GM23338 (cell line): ENCODE results near the gene FGF21. TPM values are rescaled to one million over a fixed set of nuclear protein-coding genes. Genes with fewer than 3 reads are reported as not detected.

ENCODE experiments used
- ATAC-seq: fragments of 200-7000 bp; cut with Tn5 transposase; 3 replicates; pipeline ENCODE4 v1.9.1; 2020
- DNase-seq: peaks from one replicate; pipeline ENCODE4 v3.0.0-alpha.2; 2015; ENCODE audit warnings: low spot score
- H2AFZ ChIP-seq: fragments of 200-600 bp; sonication (generic); 2 replicates; pipeline ENCODE4 v1.8.0; 2016; ENCODE audit warnings: antibody characterized with exemption, mild to moderate bottlenecking, moderate library complexity
- H3F3A ChIP-seq: fragments of 200-600 bp; sonication (generic); replicated peaks from 2 replicates; pipeline ENCODE4 v1.8.0; 2017; ENCODE audit warnings: antibody characterized with exemption, mixed run types, low read depth
- H3K27ac ChIP-seq: fragments of 200-600 bp; sonication (generic); 2 replicates; pipeline ENCODE4 v1.6.1; 2016; ENCODE audit warnings: low read depth
- H3K27me3 ChIP-seq: fragments of 200-600 bp; sonication (generic); 2 replicates; pipeline ENCODE4 v1.8.0; 2016; ENCODE audit warnings: mild to moderate bottlenecking, mixed run types, moderate library complexity; ENCODE audit not compliant: insufficient read depth
- H3K36me3 ChIP-seq: fragments of 200-600 bp; sonication (generic); 2 replicates; pipeline ENCODE4 v1.8.0; 2016; ENCODE audit warnings: mild to moderate bottlenecking; ENCODE audit not compliant: insufficient read depth
- H3K4me1 ChIP-seq: fragments of 200-600 bp; sonication (generic); 2 replicates; pipeline ENCODE4 v1.8.0; 2016; ENCODE audit warnings: mild to moderate bottlenecking, moderate library complexity; ENCODE audit not compliant: insufficient read depth
- H3K4me2 ChIP-seq: fragments of 200-600 bp; sonication (generic); 2 replicates; pipeline ENCODE4 v1.7.1; 2017; ENCODE audit warnings: mixed run types
- H3K4me3 ChIP-seq: fragments of 200-600 bp; sonication (generic); 2 replicates; pipeline ENCODE4 v1.6.1; 2016; ENCODE audit warnings: mixed run types
- H3K79me2 ChIP-seq: fragments of 200-600 bp; sonication (generic); replicated peaks from 2 replicates; pipeline ENCODE4 v1.8.0; 2017; ENCODE audit warnings: mild to moderate bottlenecking; ENCODE audit not compliant: insufficient read depth
- H3K9me2 ChIP-seq: fragments of 200-600 bp; sonication (generic); 2 replicates; pipeline ENCODE4 v1.8.0; 2017; ENCODE audit not compliant: insufficient read depth
- H4K20me1 ChIP-seq: fragments of 200-600 bp; sonication (generic); replicated peaks from 2 replicates; pipeline ENCODE4 v1.8.0; 2017; ENCODE audit warnings: mild to moderate bottlenecking; ENCODE audit not compliant: insufficient read depth
- H3K27ac Mint-ChIP-seq: 2 replicates; pipeline ENCODE4 v1.8.0; 2020; ENCODE audit warnings: inconsistent platforms, mild to moderate bottlenecking, moderate library complexity, mixed read lengths
- H3K27me3 Mint-ChIP-seq: 3 replicates; pipeline ENCODE4 v1.8.0; 2022; ENCODE audit warnings: low read depth, mild to moderate bottlenecking, moderate library complexity, mixed read lengths, inconsistent platforms; ENCODE audit not compliant: insufficient read depth, poor library complexity
- H3K36me3 Mint-ChIP-seq: 3 replicates; pipeline ENCODE4 v1.8.0; 2021; ENCODE audit warnings: low read depth, mild to moderate bottlenecking, inconsistent platforms, moderate library complexity, mixed read lengths
- H3K4me1 Mint-ChIP-seq: 3 replicates; pipeline ENCODE4 v1.8.0; 2020; ENCODE audit warnings: mild to moderate bottlenecking, inconsistent platforms, mixed read lengths
- H3K4me3 Mint-ChIP-seq: 3 replicates; pipeline ENCODE4 v1.8.0; 2021; ENCODE audit warnings: moderate library complexity, mild to moderate bottlenecking, inconsistent platforms, mixed read lengths
- H3K9me3 Mint-ChIP-seq: 3 replicates; pipeline ENCODE4 v1.8.0; 2020; ENCODE audit warnings: moderate library complexity, mild to moderate bottlenecking, inconsistent platforms, mixed read lengths
- CREB1 ChIP-seq: fragments of 250-450 bp; sonication (Bioruptor Pico); IDR thresholded peaks from 2 replicates; pipeline ENCODE4 v1.5.0; 2020; ENCODE audit warnings: low read depth, mild to moderate bottlenecking, moderate library complexity
- EZH2 ChIP-seq: fragments of 200-600 bp; sonication (generic); IDR thresholded peaks from one replicate; pipeline ENCODE4 v1.8.0; 2017; ENCODE audit warnings: antibody characterized with exemption, mild to moderate bottlenecking, low read depth; ENCODE audit not compliant: unreplicated experiment
- JUNB ChIP-seq: IDR thresholded peaks from one replicate; pipeline ENCODE4 v1.6.1; 2016; ENCODE audit warnings: antibody characterized with exemption; ENCODE audit not compliant: unreplicated experiment
- NANOG ChIP-seq: IDR thresholded peaks from 2 replicates; pipeline ENCODE4 v1.6.1; 2016; ENCODE audit warnings: antibody characterized with exemption, borderline replicate concordance
- POLR2AphosphoS5 ChIP-seq: IDR thresholded peaks from 2 replicates; pipeline ENCODE4 v1.6.1; 2016; ENCODE audit warnings: antibody characterized with exemption, low read depth
- STAT1 ChIP-seq: IDR thresholded peaks from one replicate; pipeline ENCODE4 v1.6.1; 2016; ENCODE audit warnings: antibody characterized with exemption; ENCODE audit not compliant: unreplicated experiment
- ZNF331 ChIP-seq: fragments of 250-450 bp; sonication (Bioruptor Pico); IDR thresholded peaks from 2 replicates; pipeline ENCODE4 v1.5.0; 2020; ENCODE audit warnings: low read depth, mild to moderate bottlenecking, moderate library complexity
- polyA plus RNA-seq: library from polyadenylated mRNA; unstranded; fragments of >200 nt; fragmentation: Nextera tagmentation; extraction: Ambion mirVana; gene quantifications from 2 replicates; pipeline ENCODE4 v1.2.1, GENCODE V29; 2016
- total RNA-seq: library from RNA; depleted of rRNA; stranded (reverse); fragments of >200 nt; shearing (Covaris generic); gene quantifications from 2 replicates; pipeline ENCODE4 v1.2.3, GENCODE V29; 2014
- TF ChIP-seq, protein P1 (sequence below), 2 experiments: fragments of 200-600 bp in 1 of 2; sonication (generic) in 1 of 2; conservative IDR thresholded peaks; 2 replicates each; pipeline versions ENCODE4 v1.5.1 to v1.6.1; 2016 to 2017; ENCODE audit warnings: antibody characterized with exemption in 2 of 2, low read depth in 2 of 2, mild to moderate bottlenecking in 2 of 2, moderate library complexity in 1 of 2
- TF ChIP-seq, protein P2 (sequence below): IDR thresholded peaks from 2 replicates; pipeline ENCODE4 v1.6.1; 2016; ENCODE audit warnings: antibody characterized with exemption
- TF ChIP-seq, protein P3 (sequence below): fragments of 250-450 bp; sonication (Bioruptor Pico); IDR thresholded peaks from 2 replicates; pipeline ENCODE4 v1.5.0; 2020; ENCODE audit warnings: mild to moderate bottlenecking, moderate library complexity

FGF21 gene
- total and polyA plus RNA-seq, 2 experiments from 2014 or later, result 0.78 to 1.3 TPM

DNA sequence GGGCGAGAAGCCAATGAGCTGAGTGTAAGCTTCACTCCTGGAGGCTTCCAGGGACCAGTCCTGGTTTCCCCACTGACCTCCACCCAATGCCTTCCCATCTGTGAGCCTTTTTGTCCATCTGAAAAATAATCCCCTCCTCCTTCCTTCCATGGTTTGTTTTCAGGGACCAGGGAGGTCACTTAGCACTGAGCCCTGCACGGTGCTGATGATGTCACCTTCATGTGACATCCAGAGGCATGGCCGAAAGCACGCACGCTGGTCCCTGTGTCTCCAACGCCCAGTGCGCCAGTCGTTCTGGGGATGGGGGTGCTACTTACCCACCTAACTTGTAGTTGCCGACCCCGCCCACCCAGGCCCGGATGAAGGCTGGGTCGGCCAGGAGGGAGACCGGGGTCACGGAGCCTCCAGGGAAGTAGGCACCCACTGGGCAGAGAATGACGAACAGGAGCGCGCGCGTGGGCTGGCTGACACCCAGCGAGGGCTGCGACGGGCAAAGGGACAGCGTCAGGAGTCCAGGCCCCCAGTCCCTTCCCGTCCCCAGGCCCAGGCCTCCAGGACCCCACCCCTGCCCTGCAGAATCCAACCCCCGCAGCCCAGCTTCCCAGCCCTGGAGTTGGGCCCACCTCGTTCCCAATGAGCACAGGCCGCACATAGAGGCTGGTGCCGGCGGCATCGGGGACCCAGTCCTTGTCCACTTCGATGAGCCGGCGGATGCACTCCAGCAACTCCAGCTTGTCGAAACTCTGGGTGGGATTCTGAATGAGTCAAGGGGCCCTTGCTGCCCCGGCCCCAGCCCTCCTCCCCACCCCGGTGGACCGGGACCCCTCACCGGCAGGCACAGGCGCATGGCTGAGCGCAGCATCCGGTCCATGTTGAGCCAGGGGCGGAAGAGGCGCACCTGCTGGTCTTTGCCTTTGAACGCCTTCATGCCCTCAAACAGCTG, 44.3 kb downstream of the FGF21 start:
- H2AFZ ChIP-seq, result no peak overlapping the region
- Mint-ChIP-seq H3K27me3 (peaks cover 14% of the 10 kb centered on the region), H3K27ac (peak overlapping the region; percentile 90), H3K4me1 (peaks cover 20% of the 10 kb centered on the region; the same call in 2 of the 3 replicates), H3K36me3 (no peaks in the 10 kb centered on the region; the same call in 2 of the 3 replicates), H3K4me3 (no peak overlapping the region; the same call in 2 of the 3 replicates), H3K9me3 (no peaks in the 10 kb centered on the region)
- peak overlapping the region; percentile 39; the same call in 1 of the 2 replicates for H3K27ac ChIP-seq
- H3K9me2 ChIP-seq, result no peaks in the 10 kb centered on the region
- H3K4me2 ChIP-seq, result peak overlapping the region; percentile 49; the same call in 1 of the 2 replicates
- no peaks in the 10 kb centered on the region for H4K20me1 ChIP-seq
- no peak overlapping the region for H3K4me3 ChIP-seq
- TF ChIP-seq POLR2AphosphoS5 (no peak), JUNB (no peak), ZNF331 (CRISPR knock-in tag) (no peak), EZH2 (no peak)
- TF ChIP-seq, protein P1, sequence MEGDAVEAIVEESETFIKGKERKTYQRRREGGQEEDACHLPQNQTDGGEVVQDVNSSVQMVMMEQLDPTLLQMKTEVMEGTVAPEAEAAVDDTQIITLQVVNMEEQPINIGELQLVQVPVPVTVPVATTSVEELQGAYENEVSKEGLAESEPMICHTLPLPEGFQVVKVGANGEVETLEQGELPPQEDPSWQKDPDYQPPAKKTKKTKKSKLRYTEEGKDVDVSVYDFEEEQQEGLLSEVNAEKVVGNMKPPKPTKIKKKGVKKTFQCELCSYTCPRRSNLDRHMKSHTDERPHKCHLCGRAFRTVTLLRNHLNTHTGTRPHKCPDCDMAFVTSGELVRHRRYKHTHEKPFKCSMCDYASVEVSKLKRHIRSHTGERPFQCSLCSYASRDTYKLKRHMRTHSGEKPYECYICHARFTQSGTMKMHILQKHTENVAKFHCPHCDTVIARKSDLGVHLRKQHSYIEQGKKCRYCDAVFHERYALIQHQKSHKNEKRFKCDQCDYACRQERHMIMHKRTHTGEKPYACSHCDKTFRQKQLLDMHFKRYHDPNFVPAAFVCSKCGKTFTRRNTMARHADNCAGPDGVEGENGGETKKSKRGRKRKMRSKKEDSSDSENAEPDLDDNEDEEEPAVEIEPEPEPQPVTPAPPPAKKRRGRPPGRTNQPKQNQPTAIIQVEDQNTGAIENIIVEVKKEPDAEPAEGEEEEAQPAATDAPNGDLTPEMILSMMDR (conservative IDR thresholded peaks at IDR 0.05; ENCODE audit: low read depth in 2 of 2), result no peak
- ATAC-seq (no peak), DNase-seq (no peak)
- H3K79me2 ChIP-seq, result no peaks in the 10 kb centered on the region
- H3F3A ChIP-seq, result peaks cover 5% of the 10 kb centered on the region; the same call in 1 of the 2 replicates
- no peaks in the 10 kb centered on the region for H3K36me3 ChIP-seq
- H3K27me3 ChIP-seq, result no peaks in the 10 kb centered on the region
- H3K4me1 ChIP-seq, result peaks cover 14% of the 10 kb centered on the region

DNA sequence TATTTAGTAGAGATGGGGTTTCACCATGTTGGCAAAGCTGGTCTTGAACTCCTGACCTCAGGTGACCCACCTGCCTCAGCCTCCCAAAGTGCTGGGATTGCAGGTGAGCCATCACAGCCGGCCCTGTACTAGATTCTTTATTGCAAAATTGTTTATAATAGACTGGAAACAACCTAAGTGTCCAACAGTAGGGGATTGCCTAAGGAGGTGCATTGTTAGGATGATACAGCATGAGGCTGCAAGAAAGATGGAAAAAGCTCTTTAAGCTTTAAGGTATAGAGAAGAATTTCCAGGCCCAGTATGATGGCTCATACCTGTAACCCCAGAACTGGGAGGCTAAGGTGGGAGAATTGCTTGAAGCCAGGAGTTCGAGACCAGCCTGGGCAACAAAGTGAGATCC, 47.3 kb downstream of the FGF21 start:
- H3K9me3 Mint-ChIP-seq, result no peaks in the 10 kb centered on the region
- ATAC-seq, result no peak

More for the DNA sequence above, 47.3 kb downstream of the FGF21 start:
- Mint-ChIP-seq H3K4me1 (peaks cover 31% of the 10 kb centered on the region), H3K27me3 (peaks cover 15% of the 10 kb centered on the region), H3K27ac (no peak overlapping the region), H3K4me3 (no peak overlapping the region), H3K36me3 (no peaks in the 10 kb centered on the region; the same call in 2 of the 3 replicates)
- H3K27ac ChIP-seq, result no peak overlapping the region
- DNase-seq, result no peak
- no peaks in the 10 kb centered on the region for H3K27me3 ChIP-seq
- no peaks in the 10 kb centered on the region for H3K9me2 ChIP-seq
- H3K4me2 ChIP-seq, result no peak overlapping the region
- H4K20me1 ChIP-seq, result no peaks in the 10 kb centered on the region
- no peak for TF ChIP-seq NANOG
- TF ChIP-seq STAT1, result no peak
- TF ChIP-seq, protein P2, sequence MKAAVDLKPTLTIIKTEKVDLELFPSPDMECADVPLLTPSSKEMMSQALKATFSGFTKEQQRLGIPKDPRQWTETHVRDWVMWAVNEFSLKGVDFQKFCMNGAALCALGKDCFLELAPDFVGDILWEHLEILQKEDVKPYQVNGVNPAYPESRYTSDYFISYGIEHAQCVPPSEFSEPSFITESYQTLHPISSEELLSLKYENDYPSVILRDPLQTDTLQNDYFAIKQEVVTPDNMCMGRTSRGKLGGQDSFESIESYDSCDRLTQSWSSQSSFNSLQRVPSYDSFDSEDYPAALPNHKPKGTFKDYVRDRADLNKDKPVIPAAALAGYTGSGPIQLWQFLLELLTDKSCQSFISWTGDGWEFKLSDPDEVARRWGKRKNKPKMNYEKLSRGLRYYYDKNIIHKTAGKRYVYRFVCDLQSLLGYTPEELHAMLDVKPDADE, result no peak
- TF ChIP-seq, protein P3, sequence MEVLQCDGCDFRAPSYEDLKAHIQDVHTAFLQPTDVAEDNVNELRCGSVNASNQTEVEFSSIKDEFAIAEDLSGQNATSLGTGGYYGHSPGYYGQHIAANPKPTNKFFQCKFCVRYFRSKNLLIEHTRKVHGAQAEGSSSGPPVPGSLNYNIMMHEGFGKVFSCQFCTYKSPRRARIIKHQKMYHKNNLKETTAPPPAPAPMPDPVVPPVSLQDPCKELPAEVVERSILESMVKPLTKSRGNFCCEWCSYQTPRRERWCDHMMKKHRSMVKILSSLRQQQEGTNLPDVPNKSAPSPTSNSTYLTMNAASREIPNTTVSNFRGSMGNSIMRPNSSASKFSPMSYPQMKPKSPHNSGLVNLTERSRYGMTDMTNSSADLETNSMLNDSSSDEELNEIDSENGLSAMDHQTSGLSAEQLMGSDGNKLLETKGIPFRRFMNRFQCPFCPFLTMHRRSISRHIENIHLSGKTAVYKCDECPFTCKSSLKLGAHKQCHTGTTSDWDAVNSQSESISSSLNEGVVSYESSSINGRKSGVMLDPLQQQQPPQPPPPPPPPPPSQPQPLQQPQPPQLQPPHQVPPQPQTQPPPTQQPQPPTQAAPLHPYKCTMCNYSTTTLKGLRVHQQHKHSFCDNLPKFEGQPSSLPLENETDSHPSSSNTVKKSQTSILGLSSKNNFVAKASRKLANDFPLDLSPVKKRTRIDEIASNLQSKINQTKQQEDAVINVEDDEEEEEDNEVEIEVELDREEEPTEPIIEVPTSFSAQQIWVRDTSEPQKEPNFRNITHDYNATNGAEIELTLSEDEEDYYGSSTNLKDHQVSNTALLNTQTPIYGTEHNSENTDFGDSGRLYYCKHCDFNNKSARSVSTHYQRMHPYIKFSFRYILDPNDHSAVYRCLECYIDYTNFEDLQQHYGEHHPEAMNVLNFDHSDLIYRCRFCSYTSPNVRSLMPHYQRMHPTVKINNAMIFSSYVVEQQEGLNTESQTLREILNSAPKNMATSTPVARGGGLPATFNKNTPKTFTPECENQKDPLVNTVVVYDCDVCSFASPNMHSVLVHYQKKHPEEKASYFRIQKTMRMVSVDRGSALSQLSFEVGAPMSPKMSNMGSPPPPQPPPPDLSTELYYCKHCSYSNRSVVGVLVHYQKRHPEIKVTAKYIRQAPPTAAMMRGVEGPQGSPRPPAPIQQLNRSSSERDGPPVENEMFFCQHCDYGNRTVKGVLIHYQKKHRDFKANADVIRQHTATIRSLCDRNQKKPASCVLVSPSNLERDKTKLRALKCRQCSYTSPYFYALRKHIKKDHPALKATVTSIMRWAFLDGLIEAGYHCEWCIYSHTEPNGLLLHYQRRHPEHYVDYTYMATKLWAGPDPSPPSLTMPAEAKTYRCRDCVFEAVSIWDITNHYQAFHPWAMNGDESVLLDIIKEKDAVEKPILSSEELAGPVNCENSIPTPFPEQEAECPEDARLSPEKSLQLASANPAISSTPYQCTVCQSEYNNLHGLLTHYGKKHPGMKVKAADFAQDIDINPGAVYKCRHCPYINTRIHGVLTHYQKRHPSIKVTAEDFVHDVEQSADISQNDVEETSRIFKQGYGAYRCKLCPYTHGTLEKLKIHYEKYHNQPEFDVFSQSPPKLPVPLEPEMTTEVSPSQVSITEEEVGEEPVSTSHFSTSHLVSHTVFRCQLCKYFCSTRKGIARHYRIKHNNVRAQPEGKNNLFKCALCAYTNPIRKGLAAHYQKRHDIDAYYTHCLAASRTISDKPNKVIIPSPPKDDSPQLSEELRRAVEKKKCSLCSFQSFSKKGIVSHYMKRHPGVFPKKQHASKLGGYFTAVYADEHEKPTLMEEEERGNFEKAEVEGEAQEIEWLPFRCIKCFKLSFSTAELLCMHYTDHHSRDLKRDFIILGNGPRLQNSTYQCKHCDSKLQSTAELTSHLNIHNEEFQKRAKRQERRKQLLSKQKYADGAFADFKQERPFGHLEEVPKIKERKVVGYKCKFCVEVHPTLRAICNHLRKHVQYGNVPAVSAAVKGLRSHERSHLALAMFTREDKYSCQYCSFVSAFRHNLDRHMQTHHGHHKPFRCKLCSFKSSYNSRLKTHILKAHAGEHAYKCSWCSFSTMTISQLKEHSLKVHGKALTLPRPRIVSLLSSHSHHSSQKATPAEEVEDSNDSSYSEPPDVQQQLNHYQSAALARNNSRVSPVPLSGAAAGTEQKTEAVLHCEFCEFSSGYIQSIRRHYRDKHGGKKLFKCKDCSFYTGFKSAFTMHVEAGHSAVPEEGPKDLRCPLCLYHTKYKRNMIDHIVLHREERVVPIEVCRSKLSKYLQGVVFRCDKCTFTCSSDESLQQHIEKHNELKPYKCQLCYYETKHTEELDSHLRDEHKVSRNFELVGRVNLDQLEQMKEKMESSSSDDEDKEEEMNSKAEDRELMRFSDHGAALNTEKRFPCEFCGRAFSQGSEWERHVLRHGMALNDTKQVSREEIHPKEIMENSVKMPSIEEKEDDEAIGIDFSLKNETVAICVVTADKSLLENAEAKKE (CRISPR knock-in tag), result no peak
- TF ChIP-seq EZH2, result no peak
- TF ChIP-seq CREB1 (CRISPR knock-in tag), result no peak
- peaks cover 26% of the 10 kb centered on the region for H3K4me1 ChIP-seq
- H3K4me3 ChIP-seq, result no peak overlapping the region
- H3K36me3 ChIP-seq, result no peaks in the 10 kb centered on the region
- H2AFZ ChIP-seq, result no peak overlapping the region
- H3F3A ChIP-seq, result 0 out of 2 replicates have a peak, but pooled peaks cover 8% of the 10 kb centered on the region
- no peaks in the 10 kb centered on the region for H3K79me2 ChIP-seq
